Activated CD4-positive, alpha-beta memory T cell treated with anti-CD3 and anti-CD28 coated beads for 36 hours (primary cell): ENCODE data around the gene BLMH. TPM values are rescaled to one million over a fixed set of nuclear protein-coding genes. Genes with fewer than 3 reads are reported as not detected.
"Not testable (repeated sequence)": the region's sequence is repeated elsewhere in the genome, so short reads cannot be mapped to it uniquely, and the experiment has no call there.

Experiments
- CTCF ChIA-PET: fragments of 350-600 bp; sonication (Branson Sonifier 250); formaldehyde crosslinking; loops from one replicate; lab custom pipeline; 2021; ENCODE audit warnings: antibody characterized with exemption, inconsistent platforms; lab: Charles Lee
- POLR2A ChIA-PET: fragments of 350-600 bp; sonication (Branson Sonifier 250); formaldehyde crosslinking; loops from one replicate; lab custom pipeline; 2021; ENCODE audit warnings: antibody characterized with exemption; lab: Charles Lee
- DNase-seq: peaks from one replicate; pipeline ENCODE4 v3.0.0-alpha.2; 2020
- H3K27ac Mint-ChIP-seq: one replicate; pipeline ENCODE4 v1.8.0; 2021; ENCODE audit warnings: mixed read lengths
- H3K27me3 Mint-ChIP-seq: one replicate; pipeline ENCODE4 v1.8.0; 2021; ENCODE audit warnings: mixed read lengths
- H3K36me3 Mint-ChIP-seq: one replicate; pipeline ENCODE4 v1.8.0; 2021; ENCODE audit warnings: mixed read lengths
- H3K4me1 Mint-ChIP-seq: one replicate; pipeline ENCODE4 v1.8.0; 2021; ENCODE audit warnings: low read depth, mixed read lengths
- H3K4me3 Mint-ChIP-seq: one replicate; pipeline ENCODE4 v1.8.0; 2021; ENCODE audit warnings: mild to moderate bottlenecking, mixed read lengths
- H3K9me3 Mint-ChIP-seq: one replicate; pipeline ENCODE4 v1.8.0; 2021; ENCODE audit warnings: mixed read lengths
- intact Hi-C: fragments of 100-400 bp; cut with micrococcal nuclease; formaldehyde crosslinking; loops from one replicate; pipeline ENCODE4 v1.15.1; 2023
- total RNA-seq, 2 experiments: library from RNA; stranded (reverse); gene quantifications; one replicate each; pipeline ENCODE4 v1.2.3, GENCODE V29; 2021

Gene BLMH
- total RNA-seq, 2 experiments from 2014 or later = 47.0 to 49.6 TPM

- DNase-seq = no peak
- Mint-ChIP-seq H3K4me3 (no peak overlapping the region), H3K27me3 (peaks cover 12% of the 10 kb centered on the region), H3K9me3 (no peaks in the 10 kb centered on the region), H3K27ac (no peak overlapping the region), H3K4me1 (no peaks in the 10 kb centered on the region), H3K36me3 (no peaks in the 10 kb centered on the region)
- intact Hi-C loops = no loop called here
- CTCF ChIA-PET = no interaction called here
- POLR2A ChIA-PET = no interaction called here
These were observed 80.4 kb downstream of the BLMH start for GRCh38 chr17:30211371-30211770.

- Mint-ChIP-seq H3K36me3 (no peaks in the 10 kb centered on the region), H3K4me1 (no peaks in the 10 kb centered on the region), H3K4me3 (no peak overlapping the region), H3K9me3 (no peaks in the 10 kb centered on the region), H3K27ac (no peak overlapping the region), H3K27me3 (peaks cover 12% of the 10 kb centered on the region)
- intact Hi-C loops = no loop called here
- no peak for DNase-seq
- ChIA-PET POLR2A (no interaction called here), CTCF (no interaction called here)
These were observed 80.8 kb downstream of the BLMH start for GRCh38 chr17:30210901-30211300.

DNA sequence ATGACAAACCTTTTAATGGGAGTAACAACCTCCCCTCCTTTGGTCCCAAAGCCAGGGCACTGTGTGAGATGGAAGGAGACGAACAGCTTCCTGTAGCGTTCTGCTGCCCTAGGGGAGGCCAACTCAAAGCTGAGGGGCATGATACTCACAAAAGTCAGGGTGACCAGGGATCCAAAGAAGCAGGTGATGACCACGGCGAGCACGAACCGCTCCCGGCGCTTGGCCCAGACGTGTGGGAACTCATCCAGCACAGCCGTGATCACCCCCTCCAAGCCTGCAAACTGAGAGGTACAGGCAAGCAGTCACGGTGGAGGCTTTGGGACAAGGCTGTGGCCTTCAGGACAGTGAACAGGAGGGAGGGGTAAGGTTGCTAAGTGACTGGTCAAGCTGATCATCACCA, 81.4 kb downstream of the BLMH start:
- H3K27ac Mint-ChIP-seq = no peak overlapping the region
- H3K36me3 Mint-ChIP-seq = no peaks in the 10 kb centered on the region
- POLR2A ChIA-PET = no interaction called here
- peaks cover 14% of the 10 kb centered on the region for H3K27me3 Mint-ChIP-seq
- intact Hi-C loops = no loop called here
- CTCF ChIA-PET = no interaction called here
- DNase-seq = no peak
- H3K4me3 Mint-ChIP-seq = no peak overlapping the region
- no peaks in the 10 kb centered on the region for H3K9me3 Mint-ChIP-seq
- H3K4me1 Mint-ChIP-seq = no peaks in the 10 kb centered on the region

- Mint-ChIP-seq H3K27me3 (peaks cover 15% of the 10 kb centered on the region), H3K4me3 (no peak overlapping the region), H3K9me3 (no peaks in the 10 kb centered on the region), H3K36me3 (no peaks in the 10 kb centered on the region), H3K4me1 (no peaks in the 10 kb centered on the region), H3K27ac (no peak overlapping the region)
- intact Hi-C loops = no loop called here
- CTCF ChIA-PET = interaction anchor here (0.6 kb wide), 1 partner anchor 399 kb away, joined by 3 read pairs; no protein-coding TSS in a partner anchor
- POLR2A ChIA-PET = no interaction called here
- DNase-seq = no peak
These were observed 81.8 kb downstream of the BLMH start for GRCh38 chr17:30209930-30210329.

GRCh38 chr17:30208214-30208613, 83.5 kb downstream of the BLMH start:
- no peak for DNase-seq
- ChIA-PET POLR2A (no interaction called here), CTCF (no interaction called here)
- H3K27ac Mint-ChIP-seq = no peak overlapping the region
- intact Hi-C loops = no loop called here
- no peaks in the 10 kb centered on the region for H3K36me3 Mint-ChIP-seq
- H3K4me3 Mint-ChIP-seq = no peak overlapping the region
- no peaks in the 10 kb centered on the region for H3K4me1 Mint-ChIP-seq
- peaks cover 15% of the 10 kb centered on the region for H3K27me3 Mint-ChIP-seq
- H3K9me3 Mint-ChIP-seq = no peaks in the 10 kb centered on the region

DNA sequence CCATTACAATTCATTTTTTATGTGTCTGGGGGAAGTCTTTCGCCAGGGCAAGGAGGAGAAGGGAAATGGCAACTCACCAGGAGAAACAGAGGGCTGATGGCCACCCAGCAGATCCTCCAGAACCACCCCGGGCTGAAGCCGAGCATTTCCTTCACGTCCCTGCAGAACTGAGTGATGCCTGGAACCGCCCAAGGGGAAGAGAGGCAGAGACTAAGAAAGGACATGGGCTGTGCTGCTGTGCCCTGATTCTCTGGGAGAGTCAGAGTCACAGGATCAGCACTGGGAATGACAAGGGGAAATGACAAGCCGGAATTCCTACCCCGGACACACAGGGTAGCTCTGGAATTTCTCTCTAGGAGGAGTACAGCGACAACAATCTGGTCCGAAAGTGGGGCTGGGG, 84.1 kb downstream of the BLMH start:
- Mint-ChIP-seq H3K27ac (no peak overlapping the region), H3K9me3 (no peaks in the 10 kb centered on the region), H3K27me3 (peaks cover 15% of the 10 kb centered on the region), H3K36me3 (no peaks in the 10 kb centered on the region), H3K4me3 (no peak overlapping the region), H3K4me1 (no peaks in the 10 kb centered on the region)
- intact Hi-C loops = no loop called here
- POLR2A ChIA-PET = no interaction called here
- CTCF ChIA-PET = no interaction called here
- DNase-seq = no peak

- intact Hi-C loops = no loop called here
- ChIA-PET POLR2A (no interaction called here), CTCF (interaction anchor here (2.5 kb wide), 1 partner anchor 78 kb away, joined by 7 read pairs; no protein-coding TSS in a partner anchor)
- DNase-seq = no peak
- Mint-ChIP-seq H3K27ac (no peak overlapping the region), H3K4me1 (no peaks in the 10 kb centered on the region), H3K36me3 (no peaks in the 10 kb centered on the region), H3K9me3 (no peaks in the 10 kb centered on the region), H3K27me3 (peaks cover 19% of the 10 kb centered on the region), H3K4me3 (no peak overlapping the region)
These were observed 88.2 kb downstream of the BLMH start for GRCh38 chr17:30203471-30203981.

DNA sequence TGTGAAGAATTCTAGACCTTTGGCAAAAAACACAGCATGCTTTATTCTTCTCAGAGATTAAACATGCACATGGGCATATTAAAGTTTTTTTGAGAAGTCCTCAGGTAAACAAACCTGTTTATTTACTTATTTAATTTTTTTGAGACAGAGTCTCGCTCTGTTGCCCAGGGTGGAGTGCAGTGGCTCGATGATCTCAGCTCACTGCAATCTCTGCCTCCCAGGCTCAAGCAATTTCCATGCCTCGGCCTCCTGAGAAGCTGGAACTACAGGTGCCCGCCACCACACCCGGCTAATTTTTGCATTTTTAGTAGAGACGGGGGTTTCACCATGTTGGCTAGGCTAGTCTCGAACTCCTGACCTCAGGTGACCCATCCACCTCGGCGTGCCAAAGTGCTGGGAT, 91.1 kb downstream of the BLMH start:
- H3K4me1 Mint-ChIP-seq, H3K27ac Mint-ChIP-seq, H3K27me3 Mint-ChIP-seq, H3K4me3 Mint-ChIP-seq, CTCF ChIA-PET, DNase-seq, H3K9me3 Mint-ChIP-seq, intact Hi-C loops, POLR2A ChIA-PET, H3K36me3 Mint-ChIP-seq: not testable (repeated sequence)

- POLR2A ChIA-PET = no interaction called here
- CTCF ChIA-PET = no interaction called here
- no peak for DNase-seq
- no peaks in the 10 kb centered on the region for H3K4me1 Mint-ChIP-seq
- no peaks in the 10 kb centered on the region for H3K9me3 Mint-ChIP-seq
- intact Hi-C loops = no loop called here
- no peak overlapping the region for H3K27ac Mint-ChIP-seq
- H3K4me3 Mint-ChIP-seq = no peak overlapping the region
- no peaks in the 10 kb centered on the region for H3K36me3 Mint-ChIP-seq
- H3K27me3 Mint-ChIP-seq = peaks cover 5% of the 10 kb centered on the region
These were observed 91.6 kb downstream of the BLMH start for GRCh38 chr17:30200106-30200505.

GRCh38 chr17:30199600-30199999, 92.1 kb downstream of the BLMH start:
- Mint-ChIP-seq H3K27me3 (peaks cover 5% of the 10 kb centered on the region), H3K36me3 (no peaks in the 10 kb centered on the region), H3K27ac (no peak overlapping the region), H3K4me3 (no peak overlapping the region), H3K9me3 (no peaks in the 10 kb centered on the region), H3K4me1 (no peaks in the 10 kb centered on the region)
- intact Hi-C loops = no loop called here
- no peak for DNase-seq
- CTCF ChIA-PET = no interaction called here
- POLR2A ChIA-PET = no interaction called here

Other genes starting within 250 kb of the BLMH start
- 10 to 100 TPM; 24.3 to 26.5 TPM for gene NSRP1, start 175.1 kb downstream of the BLMH start, total RNA-seq
- gene SLC6A4, start 56.2 kb downstream of the BLMH start, total RNA-seq = not detected
- not detected for gene TMIGD1, start 42.1 kb upstream of the BLMH start, total RNA-seq
- gene CPD, start 87.0 kb upstream of the BLMH start, total RNA-seq = 10 to 100 TPM; 34.1 to 34.3 TPM
- gene GOSR1, start 185.5 kb upstream of the BLMH start, total RNA-seq = 10 to 100 TPM; 39.0 to 39.9 TPM